ENCODE results near the gene WBP1L.

WBP1L gene

GRCh38 chr10:102763037-102763607 lies 19.4 kb downstream of the WBP1L start:
- WGBS (ENCODE audit: extremely low coverage, insufficient coverage, insufficient read length): no CpG with 5 or more reads among the region's 7 CpGs
- Histone ChIP-seq H3K4me2 (ENCODE audit: low read length) (no peak overlapping the region), H3K9ac (ENCODE audit: low read length) (no peak overlapping the region), H4K8ac (ENCODE audit: low read depth, low read length) (peak overlapping the region; percentile 69), H3K36me3 (ENCODE audit: control insufficient read depth in 1 of 2, insufficient read depth in 2 of 2, low read length in 2 of 2) (peaks cover 0 to 2% of the 10 kb centered on the region in 2 experiments), H4K91ac (ENCODE audit: low read depth, low read length) (peak overlapping the region; percentile 97), H3K27me3 (ENCODE audit: insufficient read depth, low read length) (no peaks in the 10 kb centered on the region), H3K23ac (ENCODE audit: low read length) (no peak overlapping the region), H3K4ac (ENCODE audit: low read depth, low read length) (peak overlapping the region; percentile 89), H3K4me1 (ENCODE audit: control insufficient read depth in 1 of 2, insufficient read depth in 2 of 2, low read length in 2 of 2) (peaks cover 26 to 39% of the 10 kb centered on the region in 2 experiments), H3K4me3 (ENCODE audit: low read depth, low read length) (no peak overlapping the region), H3K18ac (ENCODE audit: low read length) (peak overlapping the region; percentile 97), H2AFZ (ENCODE audit: insufficient read depth, low read length, poor library complexity) (peak overlapping the region; percentile 9), H3K79me1 (ENCODE audit: low read length) (peaks cover 30% of the 10 kb centered on the region), H2AK5ac (ENCODE audit: low read length) (peak overlapping the region; percentile 99), H3K79me2 (ENCODE audit: control insufficient read depth, insufficient read depth, low read length, poor library complexity) (peaks cover 5% of the 10 kb centered on the region), H2BK5ac (ENCODE audit: low read depth, low read length, poor library complexity) (peak overlapping the region; percentile 94), H3K9me3 (ENCODE audit: insufficient read depth, low read depth, low read length) (no peaks in the 10 kb centered on the region), H2BK12ac (ENCODE audit: low read length) (peak overlapping the region; percentile 98), H3K14ac (ENCODE audit: low read length) (peak overlapping the region; percentile 90), H4K12ac (ENCODE audit: low read depth, low read length) (no peak overlapping the region), H2BK120ac (ENCODE audit: insufficient read depth, low read length, poor library complexity) (peak overlapping the region; percentile 95), H3K27ac (ENCODE audit: low read depth, low read length) (peak overlapping the region; percentile 82)
- DNase-seq: no peak

DNA sequence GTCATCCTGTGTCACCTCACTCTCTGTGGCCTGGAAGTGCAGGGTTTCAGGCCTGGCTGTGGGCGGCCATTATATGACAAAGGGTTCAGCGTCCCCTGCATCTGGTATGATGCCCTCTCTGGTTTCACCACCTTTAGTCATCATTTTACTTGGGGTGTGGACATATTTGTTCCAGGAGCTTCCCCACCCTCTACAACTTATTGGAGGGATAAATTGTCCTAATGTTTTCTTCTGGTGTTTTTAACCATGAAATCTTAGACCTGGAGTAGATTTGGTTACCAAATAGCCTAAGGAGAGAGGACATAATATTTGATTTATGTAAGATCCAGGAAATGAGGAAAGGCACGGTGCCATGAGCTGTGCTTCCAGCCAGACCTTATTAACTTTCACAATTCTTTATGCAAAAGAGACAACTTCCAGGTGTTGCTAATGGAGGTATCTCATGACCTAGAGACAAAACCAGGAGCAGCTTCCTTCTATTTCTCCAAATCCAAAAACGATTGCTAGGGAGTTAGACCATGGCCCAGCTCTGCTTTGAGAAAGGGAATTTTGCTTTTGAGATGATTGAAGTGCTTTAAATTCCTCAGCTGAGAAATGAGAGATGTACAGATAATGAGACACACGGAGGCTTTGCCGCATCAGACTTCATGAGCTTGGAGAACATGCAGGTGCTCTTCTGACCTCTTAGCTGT lies 20.9 kb downstream of the WBP1L start:
- H2BK120ac ChIP-seq (ENCODE audit: insufficient read depth, low read length, poor library complexity): peak overlapping the region; percentile 76
- H3K18ac ChIP-seq (ENCODE audit: low read length): peak overlapping the region; percentile 32
- no CpG with 5 or more reads among the region's 6 CpGs for WGBS (ENCODE audit: extremely low coverage, insufficient coverage, insufficient read length)
- H2BK12ac ChIP-seq (ENCODE audit: low read length): peak overlapping the region; percentile 86
- H3K27ac ChIP-seq (ENCODE audit: low read depth, low read length): peak overlapping the region; percentile 82
- H3K27me3 ChIP-seq (ENCODE audit: insufficient read depth, low read length): no peaks in the 10 kb centered on the region
- peak overlapping the region; percentile 41 for H3K4ac ChIP-seq (ENCODE audit: low read depth, low read length)
- H3K4me2 ChIP-seq (ENCODE audit: low read length): peak overlapping the region; percentile 20
- H3K36me3 ChIP-seq (ENCODE audit: control insufficient read depth in 1 of 2, insufficient read depth in 2 of 2, low read length in 2 of 2): peaks cover 0 to 2% of the 10 kb centered on the region in 2 experiments
- H2AFZ ChIP-seq (ENCODE audit: insufficient read depth, low read length, poor library complexity): no peak overlapping the region
- H3K4me3 ChIP-seq (ENCODE audit: low read depth, low read length): no peak overlapping the region
- peaks cover 32% of the 10 kb centered on the region for H3K79me1 ChIP-seq (ENCODE audit: low read length)
- H3K79me2 ChIP-seq (ENCODE audit: control insufficient read depth, insufficient read depth, low read length, poor library complexity): peaks cover 4% of the 10 kb centered on the region
- peak overlapping the region; percentile 70 for H2BK5ac ChIP-seq (ENCODE audit: low read depth, low read length, poor library complexity)
- no peak overlapping the region for H3K23ac ChIP-seq (ENCODE audit: low read length)
- H3K4me1 ChIP-seq (ENCODE audit: control insufficient read depth in 1 of 2, insufficient read depth in 2 of 2, low read length in 2 of 2): peaks cover 27 to 42% of the 10 kb centered on the region in 2 experiments
- peak overlapping the region; percentile 57 for H2AK5ac ChIP-seq (ENCODE audit: low read length)
- DNase-seq: peak; percentile 86 to 97
- H3K9ac ChIP-seq (ENCODE audit: low read length): no peak overlapping the region
- peak overlapping the region; percentile 63 for H4K8ac ChIP-seq (ENCODE audit: low read depth, low read length)
- H4K91ac ChIP-seq (ENCODE audit: low read depth, low read length): peak overlapping the region; percentile 93
- no peak overlapping the region for H4K12ac ChIP-seq (ENCODE audit: low read depth, low read length)
- H3K9me3 ChIP-seq (ENCODE audit: insufficient read depth, low read depth, low read length): no peaks in the 10 kb centered on the region
- peak overlapping the region; percentile 74 for H3K14ac ChIP-seq (ENCODE audit: low read length)

DNA sequence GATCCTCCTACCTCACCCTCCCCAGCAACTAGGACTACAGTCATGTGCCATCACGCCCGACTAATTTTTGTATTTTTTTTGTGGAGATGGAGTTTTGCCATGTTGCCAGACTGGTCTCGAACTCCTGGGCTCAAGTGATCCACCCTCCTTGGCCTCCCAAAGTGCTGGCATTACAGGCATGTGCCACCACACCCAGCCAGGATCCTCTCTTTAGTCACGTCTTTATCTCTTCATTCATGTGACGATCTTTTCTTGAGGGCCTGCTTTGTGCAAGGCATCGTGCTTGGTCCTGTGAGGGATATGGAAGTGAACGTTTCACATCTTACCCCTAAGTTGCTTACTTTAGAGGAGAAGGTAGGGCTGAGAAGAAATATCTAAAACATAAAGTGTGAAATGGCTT lies 21.6 kb downstream of the WBP1L start:
- Histone ChIP-seq H3K4ac (ENCODE audit: low read depth, low read length) (no peak overlapping the region), H3K14ac (ENCODE audit: low read length) (peak overlapping the region; percentile 53), H3K36me3 (ENCODE audit: control insufficient read depth in 1 of 2, insufficient read depth in 2 of 2, low read length in 2 of 2) (peaks cover 0 to 2% of the 10 kb centered on the region in 2 experiments), H3K9ac (ENCODE audit: low read length) (no peak overlapping the region), H3K79me1 (ENCODE audit: low read length) (peaks cover 33% of the 10 kb centered on the region), H2BK120ac (ENCODE audit: insufficient read depth, low read length, poor library complexity) (peak overlapping the region; percentile 64), H2AK5ac (ENCODE audit: low read length) (no peak overlapping the region), H3K27me3 (ENCODE audit: insufficient read depth, low read length) (no peaks in the 10 kb centered on the region), H2BK12ac (ENCODE audit: low read length) (peak overlapping the region; percentile 73), H2BK5ac (ENCODE audit: low read depth, low read length, poor library complexity) (no peak overlapping the region), H3K4me3 (ENCODE audit: low read depth, low read length) (no peak overlapping the region), H3K23ac (ENCODE audit: low read length) (no peak overlapping the region), H3K9me3 (ENCODE audit: insufficient read depth, low read depth, low read length) (no peaks in the 10 kb centered on the region), H2AFZ (ENCODE audit: insufficient read depth, low read length, poor library complexity) (no peak overlapping the region), H3K4me2 (ENCODE audit: low read length) (no peak overlapping the region), H3K18ac (ENCODE audit: low read length) (peak overlapping the region; percentile 39), H3K27ac (ENCODE audit: low read depth, low read length) (peak overlapping the region; percentile 77), H4K91ac (ENCODE audit: low read depth, low read length) (peak overlapping the region; percentile 70), H4K8ac (ENCODE audit: low read depth, low read length) (no peak overlapping the region), H4K12ac (ENCODE audit: low read depth, low read length) (no peak overlapping the region), H3K79me2 (ENCODE audit: control insufficient read depth, insufficient read depth, low read length, poor library complexity) (peaks cover 4% of the 10 kb centered on the region), H3K4me1 (ENCODE audit: control insufficient read depth in 1 of 2, insufficient read depth in 2 of 2, low read length in 2 of 2) (peaks cover 31 to 43% of the 10 kb centered on the region in 2 experiments)
- no CpG with 5 or more reads among the region's 7 CpGs for WGBS (ENCODE audit: extremely low coverage, insufficient coverage, insufficient read length)
- DNase-seq: peak; percentile 13 to 65

- Histone ChIP-seq H4K12ac (ENCODE audit: low read depth, low read length) (no peak overlapping the region), H3K4me3 (ENCODE audit: low read depth, low read length) (no peak overlapping the region), H3K23ac (ENCODE audit: low read length) (no peak overlapping the region), H3K4me2 (ENCODE audit: low read length) (no peak overlapping the region), H3K4me1 (ENCODE audit: control insufficient read depth in 1 of 2, insufficient read depth in 2 of 2, low read length in 2 of 2) (peaks cover 33 to 48% of the 10 kb centered on the region in 2 experiments), H2AK5ac (ENCODE audit: low read length) (no peak overlapping the region), H3K18ac (ENCODE audit: low read length) (no peak overlapping the region), H3K79me2 (ENCODE audit: control insufficient read depth, insufficient read depth, low read length, poor library complexity) (peaks cover 5% of the 10 kb centered on the region), H2BK5ac (ENCODE audit: low read depth, low read length, poor library complexity) (no peak overlapping the region), H3K36me3 (ENCODE audit: control insufficient read depth in 1 of 2, insufficient read depth in 2 of 2, low read length in 2 of 2) (peaks cover 0 to 2% of the 10 kb centered on the region in 2 experiments), H3K4ac (ENCODE audit: low read depth, low read length) (no peak overlapping the region), H3K27ac (ENCODE audit: low read depth, low read length) (no peak overlapping the region), H2BK120ac (ENCODE audit: insufficient read depth, low read length, poor library complexity) (no peak overlapping the region), H4K8ac (ENCODE audit: low read depth, low read length) (no peak overlapping the region), H3K27me3 (ENCODE audit: insufficient read depth, low read length) (no peaks in the 10 kb centered on the region), H3K9me3 (ENCODE audit: insufficient read depth, low read depth, low read length) (no peaks in the 10 kb centered on the region), H2AFZ (ENCODE audit: insufficient read depth, low read length, poor library complexity) (no peak overlapping the region), H3K79me1 (ENCODE audit: low read length) (peaks cover 35% of the 10 kb centered on the region), H3K9ac (ENCODE audit: low read length) (no peak overlapping the region), H3K14ac (ENCODE audit: low read length) (no peak overlapping the region), H2BK12ac (ENCODE audit: low read length) (peak overlapping the region; percentile 11), H4K91ac (ENCODE audit: low read depth, low read length) (no peak overlapping the region)
- DNase-seq: no peak
- WGBS (ENCODE audit: extremely low coverage, insufficient coverage, insufficient read length): no CpG with 5 or more reads among the region's 9 CpGs
Observed at GRCh38 chr10:102767428-102768160, 23.8 kb downstream of the WBP1L start.
